Trophoblast cell (in vitro differentiated cells and primary cell): ENCODE results near the gene LCE4A.
"Not testable (repeated sequence)": the region's sequence is repeated elsewhere in the genome, so short reads cannot be mapped to it uniquely, and the experiment has no call there.

ENCODE experiments used
- DNase-seq, 2 donors: peaks; one replicate each; pipeline ENCODE4 v3.0.0-alpha.2; 2016
- H2AFZ ChIP-seq: 2 replicates; pipeline ENCODE4 v1.6.1; 2013; ENCODE audit warnings: low read length, moderate library complexity, mild to moderate bottlenecking; ENCODE audit not compliant: insufficient read depth, poor library complexity
- H2AK5ac ChIP-seq: 2 replicates; pipeline ENCODE4 v1.6.1; 2013; ENCODE audit warnings: mild to moderate bottlenecking, low read length
- H2BK120ac ChIP-seq: 2 replicates; pipeline ENCODE4 v1.6.1; 2013; ENCODE audit warnings: low read length, mild to moderate bottlenecking, moderate library complexity; ENCODE audit not compliant: insufficient read depth, poor library complexity
- H2BK12ac ChIP-seq: 2 replicates; pipeline ENCODE4 v1.6.1; 2013; ENCODE audit warnings: mild to moderate bottlenecking, low read length, moderate library complexity
- H2BK5ac ChIP-seq: 2 replicates; pipeline ENCODE4 v1.6.1; 2013; ENCODE audit warnings: low read length, low read depth, moderate library complexity, mild to moderate bottlenecking; ENCODE audit not compliant: poor library complexity
- H3K14ac ChIP-seq: 2 replicates; pipeline ENCODE4 v1.6.1; 2013; ENCODE audit warnings: mild to moderate bottlenecking, low read length
- H3K18ac ChIP-seq: 2 replicates; pipeline ENCODE4 v1.6.1; 2013; ENCODE audit warnings: mild to moderate bottlenecking, low read length
- H3K23ac ChIP-seq: 2 replicates; pipeline ENCODE4 v1.6.1; 2013; ENCODE audit warnings: low read length
- H3K27ac ChIP-seq: 2 replicates; pipeline ENCODE4 v1.5.1; 2013; ENCODE audit warnings: low read depth, mild to moderate bottlenecking, inconsistent platforms, low read length, moderate library complexity
- H3K27me3 ChIP-seq: 2 replicates; pipeline ENCODE4 v1.6.1; 2013; ENCODE audit warnings: inconsistent platforms, mild to moderate bottlenecking, low read length, moderate library complexity; ENCODE audit not compliant: insufficient read depth
- H3K36me3 ChIP-seq, 2 experiments: 1 replicate in 1 of 2; 2 replicates in 1 of 2; pipeline ENCODE4 v1.6.1; 2013; ENCODE audit warnings: low read length in 2 of 2, mild to moderate bottlenecking in 2 of 2, moderate library complexity in 1 of 2; ENCODE audit not compliant: insufficient read depth in 2 of 2, control insufficient read depth in 1 of 2
- H3K4ac ChIP-seq: 2 replicates; pipeline ENCODE4 v1.6.1; 2013; ENCODE audit warnings: low read depth, mild to moderate bottlenecking, low read length, moderate library complexity
- H3K4me1 ChIP-seq, 2 experiments: 1 replicate in 1 of 2; 2 replicates in 1 of 2; pipeline ENCODE4 v1.6.1; 2013; ENCODE audit warnings: low read length in 2 of 2, mild to moderate bottlenecking in 2 of 2, moderate library complexity in 1 of 2; ENCODE audit not compliant: insufficient read depth in 2 of 2, control insufficient read depth in 1 of 2
- H3K4me2 ChIP-seq: 2 replicates; pipeline ENCODE4 v1.6.1; 2013; ENCODE audit warnings: inconsistent platforms, mild to moderate bottlenecking, low read length, moderate library complexity
- H3K4me3 ChIP-seq: 2 replicates; pipeline ENCODE4 v1.5.1; 2013; ENCODE audit warnings: mild to moderate bottlenecking, low read depth, low read length, inconsistent platforms
- H3K79me1 ChIP-seq: one replicate; pipeline ENCODE4 v1.6.1; 2013; ENCODE audit warnings: low read length
- H3K79me2 ChIP-seq: 2 replicates; pipeline ENCODE4 v1.6.1; 2013; ENCODE audit warnings: low read length, mild to moderate bottlenecking; ENCODE audit not compliant: control insufficient read depth, insufficient read depth, poor library complexity
- H3K9ac ChIP-seq: 2 replicates; pipeline ENCODE4 v1.6.1; 2013; ENCODE audit warnings: mild to moderate bottlenecking, low read length
- H3K9me3 ChIP-seq: 2 replicates; pipeline ENCODE4 v1.6.1; 2013; ENCODE audit warnings: low read depth, mild to moderate bottlenecking, control low read depth, inconsistent platforms, low read length; ENCODE audit not compliant: insufficient read depth
- H4K12ac ChIP-seq: 2 replicates; pipeline ENCODE4 v1.6.1; 2013; ENCODE audit warnings: low read depth, mild to moderate bottlenecking, low read length, moderate library complexity
- H4K8ac ChIP-seq: 2 replicates; pipeline ENCODE4 v1.6.1; 2013; ENCODE audit warnings: low read depth, mild to moderate bottlenecking, low read length, moderate library complexity
- H4K91ac ChIP-seq: one replicate; pipeline ENCODE4 v1.6.1; 2013; ENCODE audit warnings: low read depth, mild to moderate bottlenecking, low read length, moderate library complexity
- WGBS: extraction: QIAGEN DNeasy Blood & Tissue Kit; methylation state at CpG from one replicate; pipeline ENCODE4 v1.1.7; 2013; ENCODE audit warnings: missing lambda C conversion rate; ENCODE audit not compliant: insufficient read length, insufficient coverage; ENCODE audit errors: extremely low coverage; 5-methylcytosine and 5-hydroxymethylcytosine counted together

The LCE4A gene

GRCh38 chr1:152667648-152668047, 40.3 kb upstream of the LCE4A start:
- peaks cover 30% of the 10 kb centered on the region for H3K9me3 ChIP-seq

GRCh38 chr1:152673016-152673415, 34.9 kb upstream of the LCE4A start:
- Histone ChIP-seq H3K36me3 (no peaks in the 10 kb centered on the region), H2AK5ac (no peak overlapping the region), H4K91ac (no peak overlapping the region), H2AFZ (no peak overlapping the region), H3K79me1 (no peaks in the 10 kb centered on the region), H4K12ac (no peak overlapping the region), H3K9me3 (peaks cover 15% of the 10 kb centered on the region), H3K79me2 (no peaks in the 10 kb centered on the region), H3K27ac (no peak overlapping the region), H3K4me1 (no peaks in the 10 kb centered on the region), H3K18ac (no peak overlapping the region), H3K9ac (no peak overlapping the region), H3K23ac (no peak overlapping the region), H2BK12ac (no peak overlapping the region), H3K14ac (no peak overlapping the region), H4K8ac (no peak overlapping the region), H2BK5ac (no peak overlapping the region), H3K27me3 (no peaks in the 10 kb centered on the region), H3K4me3 (no peak overlapping the region), H3K4me2 (no peak overlapping the region), H3K4ac (no peak overlapping the region), H2BK120ac (no peak overlapping the region)
- WGBS: no CpG with 5 or more reads among the region's 2 CpGs
- DNase-seq: peak; percentile 53 to 75

More at GRCh38 chr1:152667648-152668047, 40.3 kb upstream of the LCE4A start:
- Histone ChIP-seq H4K12ac (no peak overlapping the region), H3K14ac (no peak overlapping the region), H3K9ac (no peak overlapping the region), H2BK120ac (no peak overlapping the region), H2BK5ac (no peak overlapping the region), H3K18ac (no peak overlapping the region), H3K23ac (no peak overlapping the region), H3K27ac (no peak overlapping the region), H3K27me3 (no peaks in the 10 kb centered on the region), H3K79me2 (no peaks in the 10 kb centered on the region), H3K79me1 (no peaks in the 10 kb centered on the region), H3K36me3 (no peaks in the 10 kb centered on the region), H4K91ac (no peak overlapping the region), H2AK5ac (no peak overlapping the region), H3K4ac (no peak overlapping the region), H4K8ac (no peak overlapping the region), H3K4me2 (no peak overlapping the region), H3K4me1 (no peaks in the 10 kb centered on the region), H2BK12ac (no peak overlapping the region), H2AFZ (no peak overlapping the region), H3K4me3 (no peak overlapping the region)
- DNase-seq: no peak
- no CpG with 5 or more reads among the region's 5 CpGs for WGBS

- H2BK12ac ChIP-seq, H3K14ac ChIP-seq, H4K8ac ChIP-seq, H2BK120ac ChIP-seq, H2AFZ ChIP-seq, H3K36me3 ChIP-seq, H4K12ac ChIP-seq, H4K91ac ChIP-seq, H3K4me1 ChIP-seq, H3K27me3 ChIP-seq, H3K9ac ChIP-seq, H3K4me2 ChIP-seq, H3K4ac ChIP-seq, H3K4me3 ChIP-seq, H2BK5ac ChIP-seq, H3K18ac ChIP-seq, H2AK5ac ChIP-seq, H3K79me2 ChIP-seq, H3K79me1 ChIP-seq, H3K27ac ChIP-seq, H3K23ac ChIP-seq: not testable (repeated sequence)
- DNase-seq: peak; percentile 42 to 67
- H3K9me3 ChIP-seq: peaks cover 22% of the 10 kb centered on the region
- no CpG with 5 or more reads among the region's 3 CpGs for WGBS
Measured at GRCh38 chr1:152674983-152675382, 33.0 kb upstream of the LCE4A start, which contains the start of gene LCE2C. TSS of gene LCE2C (plus strand) at chr1:152675279. CDS start at chr1:152676016, 737 bp downstream.

- Histone ChIP-seq H3K4me3 (no peak overlapping the region), H3K9me3 (peaks cover 17% of the 10 kb centered on the region), H3K14ac (no peak overlapping the region), H4K12ac (no peak overlapping the region), H3K23ac (no peak overlapping the region), H3K36me3 (no peaks in the 10 kb centered on the region), H3K9ac (no peak overlapping the region), H3K4ac (no peak overlapping the region), H3K18ac (no peak overlapping the region), H2AFZ (no peak overlapping the region), H2BK120ac (no peak overlapping the region), H3K4me2 (no peak overlapping the region), H4K8ac (no peak overlapping the region), H3K27ac (no peak overlapping the region), H3K79me1 (no peaks in the 10 kb centered on the region), H4K91ac (no peak overlapping the region), H2AK5ac (no peak overlapping the region), H2BK5ac (no peak overlapping the region), H3K27me3 (no peaks in the 10 kb centered on the region), H2BK12ac (no peak overlapping the region), H3K79me2 (no peaks in the 10 kb centered on the region), H3K4me1 (no peaks in the 10 kb centered on the region)
- DNase-seq: peak in 1 of 2 donors; percentile 57
- WGBS: no CpG with 5 or more reads among the region's 6 CpGs
Measured at GRCh38 chr1:152679459-152679858, 28.5 kb upstream of the LCE4A start.
